A549 (cell line): ENCODE data around the gene MANSC1. TPM values are rescaled to one million over a fixed set of nuclear protein-coding genes. Genes with fewer than 3 reads are reported as not detected.

Experiments
- ATAC-seq, 2 experiments: fragments of 200-7000 bp in 1 of 2; fragments of >200 bp in 1 of 2; cut with Nextera tagmentation in 1 of 2; cut with Tn5 transposase in 1 of 2; 3 replicates each; pipeline versions ENCODE4 v1.8.0 to v1.9.1; 2018 to 2020; ENCODE audit warnings: mild to moderate bottlenecking in 1 of 2, moderate library complexity in 1 of 2
- CTCF ChIA-PET: fragments of 300-600 bp; sonication (Branson Sonifier 250); formaldehyde crosslinking; extraction: SDS; loops from one replicate; lab custom pipeline; 2021; ENCODE audit warnings: antibody characterized with exemption, inconsistent platforms; lab: Yijun Ruan, JAX
- POLR2A ChIA-PET: fragments of 350-600 bp; formaldehyde crosslinking; extraction: SDS; loops from one replicate; lab custom pipeline; 2021; ENCODE audit warnings: antibody characterized with exemption, inconsistent platforms; lab: Yijun Ruan, JAX
- DNase-seq, 2 experiments: peaks; one replicate each; pipeline versions ENCODE4 v3.0.0 to v3.0.0-alpha.2; 2011 to 2016; ENCODE audit warnings: low read depth in 1 of 2, low spot score in 1 of 2
- FAIRE-seq: peaks from 2 replicates; lab custom pipeline; 2011; peaks lifted over from hg19 to GRCh38; lab: Jason Lieb, UNC
- H3K27ac ChIP-seq, 2 experiments: fragments of >200 bp; sonication (Bioruptor Twin); formaldehyde crosslinking; 3 replicates each; pipeline ENCODE4 v1.5.1; 2016 to 2017
- H3K4me1 ChIP-seq: fragments of >200 bp; sonication (Bioruptor Twin); formaldehyde crosslinking; 3 replicates; pipeline ENCODE4 v1.6.1; 2016
- H3K4me2 ChIP-seq: fragments of >200 bp; sonication (Bioruptor Twin); formaldehyde crosslinking; 3 replicates; pipeline ENCODE4 v1.6.1; 2016
- H3K4me3 ChIP-seq: fragments of >200 bp; sonication (Bioruptor Twin); formaldehyde crosslinking; 3 replicates; pipeline ENCODE4 v1.5.1; 2016
- H3K9me3 ChIP-seq: fragments of >200 bp; sonication (Bioruptor Twin); formaldehyde crosslinking; 3 replicates; pipeline ENCODE4 v1.6.1; 2016
- CBX8 ChIP-seq: fragments of 200-600 bp; sonication (generic); IDR thresholded peaks from 2 replicates; pipeline ENCODE4 v1.6.1; 2016
- CEBPB ChIP-seq, 2 experiments: fragments of >200 bp in 1 of 2; sonication (Bioruptor Twin) in 1 of 2; formaldehyde crosslinking in 1 of 2; IDR thresholded peaks; 2 replicates each; pipeline ENCODE4 v1.6.1; 2012 to 2016
- EHF ChIP-seq: fragments of 250-450 bp; sonication (Bioruptor Pico); IDR thresholded peaks from 2 replicates; pipeline ENCODE4 v1.5.0; 2020; ENCODE audit warnings: mild to moderate bottlenecking
- EHMT2 ChIP-seq: fragments of 200-600 bp; sonication (generic); IDR thresholded peaks from 2 replicates; pipeline ENCODE4 v1.6.1; 2016; ENCODE audit warnings: antibody characterized with exemption, low read depth, mild to moderate bottlenecking, moderate library complexity
- ELK1 ChIP-seq: fragments of 150-350 bp; IDR thresholded peaks from 2 replicates; pipeline ENCODE4 v1.6.1; 2014; ENCODE audit warnings: low read depth, mild to moderate bottlenecking, low read length
- ESRRA ChIP-seq: fragments of 150-350 bp; IDR thresholded peaks from 2 replicates; pipeline ENCODE4 v1.6.1; 2014; ENCODE audit warnings: mild to moderate bottlenecking, low read length, borderline replicate concordance
- FOSB ChIP-seq: fragments of 250-450 bp; sonication (Bioruptor Pico); IDR thresholded peaks from 2 replicates; pipeline ENCODE4 v1.5.0; 2020; ENCODE audit warnings: mild to moderate bottlenecking, moderate library complexity
- FOXS1 ChIP-seq: fragments of 250-450 bp; sonication (Bioruptor Pico); IDR thresholded peaks from 2 replicates; pipeline ENCODE4 v1.5.0; 2020; ENCODE audit warnings: mild to moderate bottlenecking, moderate library complexity
- HMGXB4 ChIP-seq: fragments of 250-450 bp; sonication (Bioruptor Pico); IDR thresholded peaks from 2 replicates; pipeline ENCODE4 v1.5.0; 2021; ENCODE audit warnings: mild to moderate bottlenecking, moderate library complexity, borderline replicate concordance
- JUN ChIP-seq, 2 experiments: fragments of >200 bp; sonication (Bioruptor Twin); formaldehyde crosslinking; IDR thresholded peaks; 2 replicates in 1 of 2; 3 replicates in 1 of 2; pipeline ENCODE4 v1.6.1; 2016 to 2017
- KDM1A ChIP-seq: fragments of 200-600 bp; sonication (generic); IDR thresholded peaks from 2 replicates; pipeline ENCODE4 v1.6.1; 2016; ENCODE audit warnings: low read depth, mild to moderate bottlenecking
- MAFK ChIP-seq: fragments of 450-650 bp; IDR thresholded peaks from 2 replicates; pipeline ENCODE4 v1.6.1; 2014; ENCODE audit not compliant: partially characterized antibody
- MAX ChIP-seq: IDR thresholded peaks from 2 replicates; pipeline ENCODE4 v1.6.1; 2012
- MAZ ChIP-seq: fragments of 150-350 bp; IDR thresholded peaks from 2 replicates; pipeline ENCODE4 v1.6.1; 2014; ENCODE audit warnings: antibody characterized with exemption, low read depth, low read length, borderline replicate concordance
- MYC ChIP-seq: IDR thresholded peaks from 2 replicates; pipeline ENCODE4 v1.6.1; 2012; ENCODE audit warnings: mild to moderate bottlenecking, inconsistent platforms, low read length, improper control_type of control experiment, borderline replicate concordance
- PHF8 ChIP-seq: fragments of 200-600 bp; sonication (generic); IDR thresholded peaks from 2 replicates; pipeline ENCODE4 v1.6.1; 2016; ENCODE audit warnings: low read depth, mild to moderate bottlenecking, antibody characterized with exemption, moderate library complexity, borderline replicate concordance
- POLR2A ChIP-seq: IDR thresholded peaks from 2 replicates; pipeline ENCODE4 v1.6.1; 2012; ENCODE audit warnings: mild to moderate bottlenecking, low read length
- POLR2AphosphoS2 ChIP-seq: conservative IDR thresholded peaks from 2 replicates; pipeline ENCODE4 v1.6.1; 2012; ENCODE audit warnings: low read length, improper control_type of control experiment, inconsistent platforms
- RAD21 ChIP-seq, 2 experiments: fragments of >200 bp in 1 of 2; sonication (Bioruptor Twin) in 1 of 2; formaldehyde crosslinking in 1 of 2; IDR thresholded peaks in 1 of 2; conservative IDR thresholded peaks in 1 of 2; 2 replicates in 1 of 2; 3 replicates in 1 of 2; pipeline ENCODE4 v1.6.1; 2012 to 2018; ENCODE audit warnings: inconsistent platforms in 1 of 2
- RARB ChIP-seq: fragments of 250-450 bp; sonication (Bioruptor Pico); IDR thresholded peaks from 2 replicates; pipeline ENCODE4 v1.8.0; 2021; ENCODE audit warnings: mild to moderate bottlenecking, moderate library complexity
- REST ChIP-seq: fragments of 200-600 bp; sonication (generic); IDR thresholded peaks from 2 replicates; pipeline ENCODE4 v1.6.1; 2016; ENCODE audit warnings: antibody characterized with exemption, mild to moderate bottlenecking, moderate library complexity
- RFX5 ChIP-seq: fragments of 450-650 bp; IDR thresholded peaks from 2 replicates; pipeline ENCODE4 v1.7.1; 2014; ENCODE audit warnings: antibody characterized with exemption, mild to moderate bottlenecking, moderate library complexity
- SMC3 ChIP-seq: fragments of >200 bp; sonication (Bioruptor Twin); formaldehyde crosslinking; IDR thresholded peaks from 3 replicates; pipeline ENCODE4 v1.6.1; 2018; ENCODE audit warnings: inconsistent platforms
- TP53 ChIP-seq: fragments of 250-450 bp; sonication (Bioruptor Pico); IDR thresholded peaks from 2 replicates; pipeline ENCODE4 v1.5.0; 2021; ENCODE audit warnings: mild to moderate bottlenecking, moderate library complexity
- ZSCAN20 ChIP-seq: fragments of 250-450 bp; sonication (Bioruptor Pico); IDR thresholded peaks from 2 replicates; pipeline ENCODE4 v1.8.0; 2022; ENCODE audit warnings: mild to moderate bottlenecking, moderate library complexity
- WGBS: methylation state at CpG from one replicate; pipeline ENCODE4 v1.1.6; 2017; ENCODE audit errors: missing lambda C conversion rate; 5-methylcytosine and 5-hydroxymethylcytosine counted together
- polyA plus RNA-seq, 4 experiments: library from polyadenylated mRNA; depleted of rRNA in 3 of 4; stranded (reverse); fragments of >200 nt; fragmentation: RNase III in 1 of 4; extraction: RNeasy Plus Mini Kit Qiagen cat#74134 plus additional on column Dnase treatment in 1 of 4; gene quantifications; 2 replicates in 3 of 4; 3 replicates in 1 of 4; pipeline ENCODE4 v1.2.3, GENCODE V29; 2011 to 2017

MANSC1 gene
- polyA plus RNA-seq, 2 of the 4 experiments (the other 2 are of a cell fraction): 3.7 to 3.9 TPM

- no peak for TF ChIP-seq REST
- TF ChIP-seq MAX: no peak
- TF ChIP-seq POLR2AphosphoS2: no peak
- TF ChIP-seq CEBPB (IDR thresholded peaks at IDR 0.05): no peak
- TF ChIP-seq PHF8: no peak
Measured at GRCh38 chr12:12336511-12336910, 13.5 kb downstream of the MANSC1 start (continued).

GRCh38 chr12:12336049-12336411, 14.0 kb downstream of the MANSC1 start:
- no peak overlapping the region for H3K4me2 ChIP-seq

More at GRCh38 chr12:12336049-12336411, 14.0 kb downstream of the MANSC1 start:
- FAIRE-seq (no peak), ATAC-seq (no peak), DNase-seq (no peak)
- CTCF ChIA-PET: interaction anchor here (0.6 to 13.8 kb wide), 9 partner anchors 9 to 1565 kb away, joined by 4 to 214 read pairs (median 10); partner anchors contain the start of gene MANSC1
- Histone ChIP-seq H3K4me3 (no peak overlapping the region), H3K4me1 (peaks cover 13% of the 10 kb centered on the region), H3K9me3 (no peaks in the 10 kb centered on the region), H3K27ac (no peak overlapping the region)
- WGBS: 86% methylated on average over 5 of the region's 5 CpGs
- POLR2A ChIA-PET: interaction anchor here (0.7 to 1.3 kb wide), 2 partner anchors 14 to 223 kb away, joined by 3 read pairs; partner anchors contain the start of gene MANSC1
- TF ChIP-seq FOXS1 (no peak), CBX8 (no peak), MYC (no peak), EHMT2 (no peak), EHF (CRISPR knock-in tag) (no peak), RFX5 (no peak), TP53 (CRISPR knock-in tag) (no peak), FOSB (CRISPR knock-in tag) (no peak), MAZ (no peak), JUN (IDR thresholded peaks at IDR 0.05) (no peak), MAFK (no peak), ESRRA (no peak), ZSCAN20 (CRISPR knock-in tag) (no peak), ELK1 (no peak), RARB (CRISPR knock-in tag) (no peak), POLR2A (no peak), RAD21 (conservative IDR thresholded peaks at IDR 0.05 in 1 of 2, IDR thresholded peaks at IDR 0.05 in 1 of 2) (no peak), KDM1A (no peak), HMGXB4 (CRISPR knock-in tag) (no peak), SMC3 (no peak)
